ENCODE results near the gene HMGA1. TPM values are rescaled to one million over a fixed set of nuclear protein-coding genes. Genes with fewer than 3 reads are reported as not detected.
"Not testable (repeated sequence)": the region's sequence is repeated elsewhere in the genome, so short reads cannot be mapped to it uniquely, and the experiment has no call there.

HMGA1 gene
- total and polyA plus RNA-seq, 2 experiments from 2014 or later = 1,411 to 2,052 TPM

DNA sequence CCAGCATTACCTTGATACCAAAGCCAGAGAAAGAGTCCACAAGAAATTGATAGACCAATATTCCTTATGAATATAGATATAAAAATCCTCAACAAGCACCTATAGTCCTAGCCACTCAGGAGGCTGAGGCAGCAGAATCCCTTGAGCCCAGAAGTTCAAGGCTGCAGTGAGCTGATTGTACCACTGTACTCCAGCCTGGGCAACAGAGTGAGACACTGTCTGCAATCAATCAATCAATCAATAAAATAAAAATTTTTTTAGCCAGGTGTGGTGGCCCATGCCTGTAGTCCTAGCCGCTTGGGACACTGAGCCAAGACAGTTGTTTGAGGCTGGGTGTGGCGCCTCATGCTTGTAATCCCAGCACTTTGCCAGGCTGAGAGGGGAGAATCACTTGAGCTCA, 31.1 kb downstream of the HMGA1 start (continued):
- TF ChIP-seq, protein P1, sequence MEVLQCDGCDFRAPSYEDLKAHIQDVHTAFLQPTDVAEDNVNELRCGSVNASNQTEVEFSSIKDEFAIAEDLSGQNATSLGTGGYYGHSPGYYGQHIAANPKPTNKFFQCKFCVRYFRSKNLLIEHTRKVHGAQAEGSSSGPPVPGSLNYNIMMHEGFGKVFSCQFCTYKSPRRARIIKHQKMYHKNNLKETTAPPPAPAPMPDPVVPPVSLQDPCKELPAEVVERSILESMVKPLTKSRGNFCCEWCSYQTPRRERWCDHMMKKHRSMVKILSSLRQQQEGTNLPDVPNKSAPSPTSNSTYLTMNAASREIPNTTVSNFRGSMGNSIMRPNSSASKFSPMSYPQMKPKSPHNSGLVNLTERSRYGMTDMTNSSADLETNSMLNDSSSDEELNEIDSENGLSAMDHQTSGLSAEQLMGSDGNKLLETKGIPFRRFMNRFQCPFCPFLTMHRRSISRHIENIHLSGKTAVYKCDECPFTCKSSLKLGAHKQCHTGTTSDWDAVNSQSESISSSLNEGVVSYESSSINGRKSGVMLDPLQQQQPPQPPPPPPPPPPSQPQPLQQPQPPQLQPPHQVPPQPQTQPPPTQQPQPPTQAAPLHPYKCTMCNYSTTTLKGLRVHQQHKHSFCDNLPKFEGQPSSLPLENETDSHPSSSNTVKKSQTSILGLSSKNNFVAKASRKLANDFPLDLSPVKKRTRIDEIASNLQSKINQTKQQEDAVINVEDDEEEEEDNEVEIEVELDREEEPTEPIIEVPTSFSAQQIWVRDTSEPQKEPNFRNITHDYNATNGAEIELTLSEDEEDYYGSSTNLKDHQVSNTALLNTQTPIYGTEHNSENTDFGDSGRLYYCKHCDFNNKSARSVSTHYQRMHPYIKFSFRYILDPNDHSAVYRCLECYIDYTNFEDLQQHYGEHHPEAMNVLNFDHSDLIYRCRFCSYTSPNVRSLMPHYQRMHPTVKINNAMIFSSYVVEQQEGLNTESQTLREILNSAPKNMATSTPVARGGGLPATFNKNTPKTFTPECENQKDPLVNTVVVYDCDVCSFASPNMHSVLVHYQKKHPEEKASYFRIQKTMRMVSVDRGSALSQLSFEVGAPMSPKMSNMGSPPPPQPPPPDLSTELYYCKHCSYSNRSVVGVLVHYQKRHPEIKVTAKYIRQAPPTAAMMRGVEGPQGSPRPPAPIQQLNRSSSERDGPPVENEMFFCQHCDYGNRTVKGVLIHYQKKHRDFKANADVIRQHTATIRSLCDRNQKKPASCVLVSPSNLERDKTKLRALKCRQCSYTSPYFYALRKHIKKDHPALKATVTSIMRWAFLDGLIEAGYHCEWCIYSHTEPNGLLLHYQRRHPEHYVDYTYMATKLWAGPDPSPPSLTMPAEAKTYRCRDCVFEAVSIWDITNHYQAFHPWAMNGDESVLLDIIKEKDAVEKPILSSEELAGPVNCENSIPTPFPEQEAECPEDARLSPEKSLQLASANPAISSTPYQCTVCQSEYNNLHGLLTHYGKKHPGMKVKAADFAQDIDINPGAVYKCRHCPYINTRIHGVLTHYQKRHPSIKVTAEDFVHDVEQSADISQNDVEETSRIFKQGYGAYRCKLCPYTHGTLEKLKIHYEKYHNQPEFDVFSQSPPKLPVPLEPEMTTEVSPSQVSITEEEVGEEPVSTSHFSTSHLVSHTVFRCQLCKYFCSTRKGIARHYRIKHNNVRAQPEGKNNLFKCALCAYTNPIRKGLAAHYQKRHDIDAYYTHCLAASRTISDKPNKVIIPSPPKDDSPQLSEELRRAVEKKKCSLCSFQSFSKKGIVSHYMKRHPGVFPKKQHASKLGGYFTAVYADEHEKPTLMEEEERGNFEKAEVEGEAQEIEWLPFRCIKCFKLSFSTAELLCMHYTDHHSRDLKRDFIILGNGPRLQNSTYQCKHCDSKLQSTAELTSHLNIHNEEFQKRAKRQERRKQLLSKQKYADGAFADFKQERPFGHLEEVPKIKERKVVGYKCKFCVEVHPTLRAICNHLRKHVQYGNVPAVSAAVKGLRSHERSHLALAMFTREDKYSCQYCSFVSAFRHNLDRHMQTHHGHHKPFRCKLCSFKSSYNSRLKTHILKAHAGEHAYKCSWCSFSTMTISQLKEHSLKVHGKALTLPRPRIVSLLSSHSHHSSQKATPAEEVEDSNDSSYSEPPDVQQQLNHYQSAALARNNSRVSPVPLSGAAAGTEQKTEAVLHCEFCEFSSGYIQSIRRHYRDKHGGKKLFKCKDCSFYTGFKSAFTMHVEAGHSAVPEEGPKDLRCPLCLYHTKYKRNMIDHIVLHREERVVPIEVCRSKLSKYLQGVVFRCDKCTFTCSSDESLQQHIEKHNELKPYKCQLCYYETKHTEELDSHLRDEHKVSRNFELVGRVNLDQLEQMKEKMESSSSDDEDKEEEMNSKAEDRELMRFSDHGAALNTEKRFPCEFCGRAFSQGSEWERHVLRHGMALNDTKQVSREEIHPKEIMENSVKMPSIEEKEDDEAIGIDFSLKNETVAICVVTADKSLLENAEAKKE (CRISPR knock-in tag; IDR thresholded peaks at IDR 0.05) = no peak
- no peak for TF ChIP-seq CREB1 (CRISPR knock-in tag; IDR thresholded peaks at IDR 0.05; ENCODE audit: low read depth)

GRCh38 chr6:34269132-34269531, 32.5 kb downstream of the HMGA1 start:
- H3K36me3 ChIP-seq (ENCODE audit: insufficient read depth); ATAC-seq; H3K9me2 ChIP-seq (ENCODE audit: insufficient read depth); H3K27me3 Mint-ChIP-seq (ENCODE audit: insufficient read depth, low read depth, poor library complexity); H2AFZ ChIP-seq; H3K4me3 Mint-ChIP-seq; H4K20me1 ChIP-seq (replicated peaks; ENCODE audit: insufficient read depth); H3K36me3 Mint-ChIP-seq (ENCODE audit: low read depth); H3K79me2 ChIP-seq (replicated peaks; ENCODE audit: insufficient read depth); H3F3A ChIP-seq (replicated peaks; ENCODE audit: low read depth); H3K4me1 Mint-ChIP-seq; H3K4me1 ChIP-seq (ENCODE audit: insufficient read depth); H3K27ac ChIP-seq (ENCODE audit: low read depth); H3K4me2 ChIP-seq; H3K27me3 ChIP-seq (ENCODE audit: insufficient read depth); H3K4me3 ChIP-seq; H3K9me3 Mint-ChIP-seq; DNase-seq (ENCODE audit: low spot score); H3K27ac Mint-ChIP-seq: not testable (repeated sequence)

- not testable (repeated sequence) for ATAC-seq; DNase-seq (ENCODE audit: low spot score); H3K9me2 ChIP-seq (ENCODE audit: insufficient read depth); H3K79me2 ChIP-seq (replicated peaks; ENCODE audit: insufficient read depth); H3K4me1 Mint-ChIP-seq; H3K27ac ChIP-seq (ENCODE audit: low read depth); H3K4me3 ChIP-seq; H3K27me3 ChIP-seq (ENCODE audit: insufficient read depth); H3K36me3 ChIP-seq (ENCODE audit: insufficient read depth); H3K4me3 Mint-ChIP-seq; H3K9me3 Mint-ChIP-seq; H3K27ac Mint-ChIP-seq; H4K20me1 ChIP-seq (replicated peaks; ENCODE audit: insufficient read depth); H3K27me3 Mint-ChIP-seq (ENCODE audit: insufficient read depth, low read depth, poor library complexity); H3K4me1 ChIP-seq (ENCODE audit: insufficient read depth); H3F3A ChIP-seq (replicated peaks; ENCODE audit: low read depth); H3K4me2 ChIP-seq; H2AFZ ChIP-seq; H3K36me3 Mint-ChIP-seq (ENCODE audit: low read depth)
These were observed 33.1 kb downstream of the HMGA1 start for GRCh38 chr6:34269658-34270341.
